SK-N-SH (cell line): ENCODE results near the gene SYT7.

Experiments used
- GABPA ChIP-seq: IDR thresholded peaks from 2 replicates; pipeline ENCODE4 v1.4.0; 2012; ENCODE audit warnings: low read depth, mild to moderate bottlenecking
- TF ChIP-seq, protein P1 (sequence below): fragments of 200-600 bp; sonication (generic); IDR thresholded peaks from 2 replicates; pipeline ENCODE4 v1.6.1; 2017; ENCODE audit warnings: antibody characterized with exemption, mild to moderate bottlenecking, moderate library complexity

- TF ChIP-seq, protein P1, sequence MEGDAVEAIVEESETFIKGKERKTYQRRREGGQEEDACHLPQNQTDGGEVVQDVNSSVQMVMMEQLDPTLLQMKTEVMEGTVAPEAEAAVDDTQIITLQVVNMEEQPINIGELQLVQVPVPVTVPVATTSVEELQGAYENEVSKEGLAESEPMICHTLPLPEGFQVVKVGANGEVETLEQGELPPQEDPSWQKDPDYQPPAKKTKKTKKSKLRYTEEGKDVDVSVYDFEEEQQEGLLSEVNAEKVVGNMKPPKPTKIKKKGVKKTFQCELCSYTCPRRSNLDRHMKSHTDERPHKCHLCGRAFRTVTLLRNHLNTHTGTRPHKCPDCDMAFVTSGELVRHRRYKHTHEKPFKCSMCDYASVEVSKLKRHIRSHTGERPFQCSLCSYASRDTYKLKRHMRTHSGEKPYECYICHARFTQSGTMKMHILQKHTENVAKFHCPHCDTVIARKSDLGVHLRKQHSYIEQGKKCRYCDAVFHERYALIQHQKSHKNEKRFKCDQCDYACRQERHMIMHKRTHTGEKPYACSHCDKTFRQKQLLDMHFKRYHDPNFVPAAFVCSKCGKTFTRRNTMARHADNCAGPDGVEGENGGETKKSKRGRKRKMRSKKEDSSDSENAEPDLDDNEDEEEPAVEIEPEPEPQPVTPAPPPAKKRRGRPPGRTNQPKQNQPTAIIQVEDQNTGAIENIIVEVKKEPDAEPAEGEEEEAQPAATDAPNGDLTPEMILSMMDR = no peak
- TF ChIP-seq GABPA = no peak
Measured at GRCh38 chr11:61593151-61593550, 12.3 kb upstream of the SYT7 start.
